Retinal pigment epithelial cell (primary cell): ENCODE data around the gene PBRM1.

Experiments
- DNase-seq: peaks from one replicate; pipeline ENCODE4 v3.0.0-alpha.2; 2010; ENCODE audit warnings: low read depth
- H3K4me3 ChIP-seq: 2 replicates; pipeline ENCODE4 v1.5.1; 2011; ENCODE audit warnings: mild to moderate bottlenecking, low read length, control low read depth, moderate library complexity
- CTCF ChIP-seq: conservative IDR thresholded peaks from 2 replicates; pipeline ENCODE4 v1.5.1; 2011; ENCODE audit warnings: low read depth, low read length, control low read depth, inconsistent platforms

The PBRM1 gene

DNA sequence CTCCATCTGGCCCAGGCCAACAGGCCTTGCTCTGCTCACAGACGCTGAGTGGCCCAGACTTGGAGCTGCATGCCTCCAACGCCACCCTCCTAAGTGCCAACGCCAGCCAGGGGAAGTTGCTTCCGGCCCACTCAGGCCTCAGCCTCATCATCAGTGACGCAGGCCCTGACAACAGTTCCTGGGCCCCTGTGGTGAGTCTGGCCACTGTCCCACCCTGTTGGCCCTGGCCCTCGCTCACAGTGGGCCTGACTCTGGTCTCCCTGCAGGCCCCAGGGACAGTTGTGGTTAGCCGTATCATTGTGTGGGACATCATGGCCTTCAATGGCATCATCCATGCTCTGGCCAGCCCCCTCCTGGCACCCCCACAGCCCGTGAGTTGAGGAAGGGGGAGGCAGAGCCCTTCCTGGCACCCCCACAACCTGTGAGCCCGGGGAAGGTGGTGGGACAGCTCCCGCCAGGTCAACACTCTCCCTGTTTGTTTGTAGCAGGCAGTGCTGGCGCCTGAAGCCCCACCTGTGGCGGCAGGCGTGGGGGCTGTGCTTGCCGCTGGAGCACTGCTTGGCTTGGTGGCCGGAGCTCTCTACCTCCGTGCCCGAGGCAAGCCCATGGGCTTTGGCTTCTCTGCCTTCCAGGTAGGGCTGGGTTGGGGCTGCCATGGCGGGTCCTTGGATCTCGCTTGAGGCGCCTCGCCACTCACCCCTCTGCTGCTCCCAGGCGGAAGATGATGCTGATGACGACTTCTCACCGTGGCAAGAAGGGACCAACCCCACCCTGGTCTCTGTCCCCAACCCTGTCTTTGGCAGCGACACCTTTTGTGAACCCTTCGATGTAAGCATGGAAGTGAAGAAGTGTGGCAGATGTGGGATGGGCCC, 162.1 kb downstream of the PBRM1 start:
- H3K4me3 ChIP-seq = no peak overlapping the region
- no peak for TF ChIP-seq CTCF
- DNase-seq = no peak

DNA sequence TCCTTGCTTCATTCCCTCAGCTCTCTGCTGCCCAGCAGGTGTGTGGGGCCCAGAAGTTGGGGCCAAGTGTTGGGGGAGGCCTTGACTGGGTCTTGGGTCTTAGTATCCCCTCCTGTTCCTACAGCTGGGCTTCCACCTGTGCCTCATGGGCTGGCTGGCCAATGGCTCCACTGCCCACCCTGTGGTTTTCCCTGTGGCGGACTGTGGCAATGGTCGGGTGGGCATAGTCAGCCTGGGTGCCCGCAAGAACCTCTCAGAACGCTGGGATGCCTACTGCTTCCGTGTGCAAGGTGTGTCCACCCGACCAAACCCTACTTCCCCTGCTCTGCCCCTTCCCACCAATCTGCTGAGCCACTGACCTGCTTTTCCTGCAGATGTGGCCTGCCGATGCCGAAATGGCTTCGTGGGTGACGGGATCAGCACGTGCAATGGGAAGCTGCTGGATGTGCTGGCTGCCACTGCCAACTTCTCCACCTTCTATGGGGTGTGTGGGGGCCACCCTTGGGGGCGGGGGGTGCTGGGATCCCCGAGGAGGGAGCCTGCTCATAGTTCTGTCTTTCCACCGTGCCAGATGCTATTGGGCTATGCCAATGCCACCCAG, 163.0 kb downstream of the PBRM1 start:
- no peak for DNase-seq
- H3K4me3 ChIP-seq = no peak overlapping the region
- TF ChIP-seq CTCF = no peak

DNA sequence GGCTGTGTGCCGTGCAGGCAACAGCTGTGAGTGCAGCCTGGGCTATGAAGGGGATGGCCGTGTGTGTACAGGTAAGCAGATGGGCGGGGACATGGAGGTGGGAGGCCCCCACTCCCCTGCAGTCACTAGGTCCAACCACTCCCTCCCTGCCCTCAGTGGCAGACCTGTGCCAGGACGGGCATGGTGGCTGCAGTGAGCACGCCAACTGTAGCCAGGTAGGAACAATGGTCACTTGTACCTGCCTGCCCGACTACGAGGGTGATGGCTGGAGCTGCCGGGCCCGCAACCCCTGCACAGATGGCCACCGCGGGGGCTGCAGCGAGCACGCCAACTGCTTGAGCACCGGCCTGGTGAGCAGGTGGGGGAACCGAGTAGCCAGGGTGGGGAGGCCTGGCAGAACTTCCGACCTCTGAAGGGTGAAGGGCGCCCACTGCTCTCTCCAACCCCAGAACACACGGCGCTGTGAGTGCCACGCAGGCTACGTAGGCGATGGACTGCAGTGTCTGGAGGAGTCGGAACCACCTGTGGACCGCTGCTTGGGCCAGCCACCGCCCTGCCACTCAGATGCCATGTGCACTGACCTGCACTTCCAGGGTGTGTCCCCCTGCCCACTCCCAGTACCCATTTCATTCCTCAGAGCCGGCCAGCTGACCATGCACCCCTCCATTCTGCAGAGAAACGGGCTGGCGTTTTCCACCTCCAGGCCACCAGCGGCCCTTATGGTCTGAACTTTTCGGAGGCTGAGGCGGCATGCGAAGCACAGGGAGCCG, 163.6 kb downstream of the PBRM1 start:
- no peak for DNase-seq

DNA sequence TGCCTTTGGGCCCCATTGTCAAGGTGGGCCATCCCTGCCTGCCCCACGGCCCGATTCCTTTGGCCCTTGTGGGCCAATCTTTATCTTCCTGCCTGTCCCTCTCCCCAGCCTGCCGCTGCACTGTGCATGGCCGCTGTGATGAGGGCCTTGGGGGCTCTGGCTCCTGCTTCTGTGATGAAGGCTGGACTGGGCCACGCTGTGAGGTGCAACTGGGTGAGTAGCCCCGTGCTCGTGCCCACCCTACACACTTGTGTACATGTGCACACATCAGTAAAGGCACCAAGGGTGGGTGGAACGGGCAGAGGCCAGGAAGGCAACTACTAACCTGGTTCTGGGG, 164.3 kb downstream of the PBRM1 start:
- no peak for DNase-seq
- TF ChIP-seq CTCF = no peak
- no peak overlapping the region for H3K4me3 ChIP-seq

More for the DNA sequence above, 163.6 kb downstream of the PBRM1 start:
- H3K4me3 ChIP-seq = no peak overlapping the region
- no peak for TF ChIP-seq CTCF

DNA sequence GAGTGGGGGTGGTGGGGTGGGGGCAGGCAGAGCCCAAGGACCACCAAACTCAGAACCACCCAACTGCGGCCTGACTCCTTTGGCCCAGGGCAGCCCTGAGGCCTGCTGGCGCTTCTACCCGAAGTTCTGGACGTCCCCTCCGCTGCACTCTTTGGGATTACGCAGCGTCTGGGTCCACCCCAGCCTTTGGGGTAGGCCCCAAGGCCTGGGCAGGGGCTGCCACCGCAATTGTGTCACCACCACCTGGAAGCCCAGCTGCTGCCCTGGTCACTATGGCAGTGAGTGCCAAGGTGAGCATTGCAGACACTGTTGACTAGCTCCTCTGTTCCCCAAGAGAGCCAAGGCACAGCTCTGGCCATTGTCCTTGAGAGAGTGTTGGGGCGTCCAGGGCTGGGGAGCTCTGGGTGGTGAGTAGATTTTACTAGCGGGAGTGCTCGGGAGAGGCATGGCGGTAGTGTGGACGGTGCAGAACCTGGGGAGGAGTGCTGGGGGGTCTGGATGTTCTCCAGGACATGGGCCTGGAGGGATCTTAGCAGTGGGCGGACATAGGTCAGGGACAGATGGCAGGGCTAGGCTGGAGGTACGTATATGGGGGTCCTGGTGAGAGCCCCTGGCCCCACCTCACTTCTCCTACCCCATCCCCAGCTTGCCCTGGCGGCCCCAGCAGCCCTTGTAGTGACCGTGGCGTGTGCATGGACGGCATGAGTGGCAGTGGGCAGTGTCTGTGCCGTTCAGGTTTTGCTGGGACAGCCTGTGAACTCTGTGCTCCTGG, 164.8 kb downstream of the PBRM1 start:
- no peak for TF ChIP-seq CTCF
- no peak overlapping the region for H3K4me3 ChIP-seq
- DNase-seq = no peak

DNA sequence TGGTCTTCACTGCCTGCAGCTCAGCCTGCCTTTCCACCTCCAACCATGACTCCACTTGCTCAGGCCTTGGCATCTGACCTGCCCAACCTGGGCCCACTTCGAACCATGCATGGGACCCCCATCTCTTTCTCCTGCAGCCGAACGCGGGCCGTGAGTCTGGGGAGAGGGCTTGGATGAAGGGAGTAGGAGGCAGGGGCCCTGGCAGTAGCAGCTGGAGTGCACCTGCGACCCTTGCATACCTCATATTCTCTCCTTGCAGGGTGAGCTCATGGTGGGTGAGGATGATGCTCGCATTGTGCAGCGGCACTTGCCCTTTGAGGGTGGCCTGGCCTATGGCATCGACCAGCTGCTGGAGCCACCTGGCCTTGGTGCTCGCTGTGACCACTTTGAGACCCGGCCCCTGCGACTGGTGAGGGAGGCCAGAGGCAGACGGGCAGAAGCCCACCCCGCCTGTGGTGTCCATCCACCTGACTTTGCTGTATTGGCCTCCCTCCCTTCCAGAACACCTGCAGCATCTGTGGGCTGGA, 165.5 kb downstream of the PBRM1 start:
- TF ChIP-seq CTCF = no peak
- H3K4me3 ChIP-seq = no peak overlapping the region
- DNase-seq = no peak
